ENCODE measurements around the gene STPG4. TPM values are rescaled to one million over a fixed set of nuclear protein-coding genes. Genes with fewer than 3 reads are reported as not detected.
"Not testable (repeated sequence)": the region's sequence is repeated elsewhere in the genome, so short reads cannot be mapped to it uniquely, and the experiment has no call there.

STPG4 gene
- polyA plus RNA-seq, 3 donors from 2014 or later: 0.24 TPM; not detected in 2

DNA sequence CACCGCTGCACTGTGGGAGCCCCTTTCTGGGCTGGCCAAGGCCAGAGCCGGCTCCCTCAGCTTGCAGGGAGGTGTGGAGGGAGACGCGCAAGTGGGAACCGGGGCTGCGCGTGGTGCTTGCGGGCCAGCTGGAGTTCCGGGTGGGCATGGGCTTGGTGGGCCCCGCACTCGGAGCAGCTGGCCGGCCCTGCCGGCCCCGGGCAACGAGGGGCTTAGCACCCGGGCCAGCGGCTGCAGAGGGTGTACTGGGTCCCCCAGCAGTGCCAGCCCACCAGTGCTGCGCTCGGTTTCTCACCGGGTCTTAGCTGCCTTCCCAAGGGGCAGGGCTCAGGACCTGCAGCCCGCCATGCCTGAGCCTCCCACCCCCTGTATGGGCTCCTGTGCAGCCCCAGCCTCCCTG lies 47.9 kb downstream of the STPG4 start:
- H3K9me3 Mint-ChIP-seq; H3K27me3 Mint-ChIP-seq (ENCODE audit: low read depth in 3 of 3); H3K27ac Mint-ChIP-seq; H3K36me3 Mint-ChIP-seq; H3K4me3 Mint-ChIP-seq; DNase-seq; H3K4me1 Mint-ChIP-seq: not testable (repeated sequence)

- not testable (repeated sequence) for H3K4me1 Mint-ChIP-seq; H3K4me3 Mint-ChIP-seq; H3K27ac Mint-ChIP-seq; H3K9me3 Mint-ChIP-seq; DNase-seq; H3K36me3 Mint-ChIP-seq; H3K27me3 Mint-ChIP-seq (ENCODE audit: low read depth in 3 of 3)
Observed at GRCh38 chr2:47106231-47106630, 48.9 kb downstream of the STPG4 start.

GRCh38 chr2:47099712-47100111 lies 55.4 kb downstream of the STPG4 start:
- H3K4me3 Mint-ChIP-seq, H3K4me1 Mint-ChIP-seq: not testable (repeated sequence)

DNA sequence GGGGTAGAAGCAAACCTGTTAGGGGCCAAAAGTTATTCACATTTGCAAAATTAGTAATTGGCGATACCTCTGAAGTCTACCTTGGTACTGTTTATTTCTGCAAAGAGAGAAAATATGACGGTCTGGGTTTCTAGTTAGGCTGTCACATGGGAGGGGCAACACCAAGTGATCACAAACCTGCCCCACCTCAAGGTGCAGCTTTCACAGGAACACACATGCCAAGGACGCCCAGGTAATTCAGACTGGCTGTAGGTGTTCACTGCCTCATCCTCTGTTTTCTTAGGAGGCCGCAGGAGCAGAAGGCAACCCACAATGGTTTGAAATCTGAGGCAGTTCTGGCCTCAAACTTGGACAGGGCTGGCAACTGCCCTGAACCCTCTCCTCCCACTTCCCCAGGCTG lies 56.2 kb downstream of the STPG4 start:
- DNase-seq: no peak
- Mint-ChIP-seq H3K4me3 (no peak overlapping the region), H3K27ac (no peak overlapping the region), H3K36me3 (no peaks in the 10 kb centered on the region), H3K4me1 (no peaks in the 10 kb centered on the region), H3K27me3 (ENCODE audit: low read depth in 3 of 3) (peaks cover 0 to 3% (median 0%) of the 10 kb centered on the region in 3 donors), H3K9me3 (no peaks in the 10 kb centered on the region)

More at GRCh38 chr2:47099712-47100111, 55.4 kb downstream of the STPG4 start:
- H3K27ac Mint-ChIP-seq; H3K27me3 Mint-ChIP-seq (ENCODE audit: low read depth in 3 of 3); H3K36me3 Mint-ChIP-seq; H3K9me3 Mint-ChIP-seq; DNase-seq: not testable (repeated sequence)

DNA sequence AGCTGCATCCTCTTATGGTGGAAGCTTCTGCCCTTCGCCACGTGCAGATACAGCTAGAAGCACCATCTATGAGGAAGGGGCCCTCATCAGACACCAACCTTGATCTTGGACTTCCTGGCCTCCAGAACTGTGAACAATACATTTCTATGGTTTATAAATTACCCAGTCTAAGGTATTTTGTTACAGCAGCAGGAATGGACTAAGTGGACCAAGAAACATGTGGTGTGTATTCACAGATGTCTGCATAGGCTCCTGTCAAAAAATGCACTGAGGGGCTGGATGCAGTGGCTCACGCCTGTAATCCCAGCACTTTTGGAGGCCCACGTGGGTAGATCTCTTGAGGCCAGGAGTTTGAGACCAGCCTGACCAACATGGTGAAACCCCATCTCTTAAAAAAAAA lies 57.5 kb downstream of the STPG4 start:
- no peak for DNase-seq
- H3K27me3 Mint-ChIP-seq (ENCODE audit: low read depth in 3 of 3): peaks cover 0 to 7% (median 0%) of the 10 kb centered on the region in 3 donors
- no peak overlapping the region for H3K4me3 Mint-ChIP-seq
- H3K27ac Mint-ChIP-seq: no peak overlapping the region
- H3K36me3 Mint-ChIP-seq: no peaks in the 10 kb centered on the region
- no peaks in the 10 kb centered on the region for H3K4me1 Mint-ChIP-seq
- no peaks in the 10 kb centered on the region for H3K9me3 Mint-ChIP-seq

GRCh38 chr2:47096451-47096850 lies 58.7 kb downstream of the STPG4 start:
- Mint-ChIP-seq H3K36me3 (no peaks in the 10 kb centered on the region), H3K9me3 (no peaks in the 10 kb centered on the region), H3K27me3 (ENCODE audit: low read depth in 3 of 3) (peaks cover 0 to 7% (median 0%) of the 10 kb centered on the region in 3 donors), H3K4me1 (no peaks in the 10 kb centered on the region), H3K4me3 (no peak overlapping the region), H3K27ac (no peak overlapping the region)
- DNase-seq: no peak

DNA sequence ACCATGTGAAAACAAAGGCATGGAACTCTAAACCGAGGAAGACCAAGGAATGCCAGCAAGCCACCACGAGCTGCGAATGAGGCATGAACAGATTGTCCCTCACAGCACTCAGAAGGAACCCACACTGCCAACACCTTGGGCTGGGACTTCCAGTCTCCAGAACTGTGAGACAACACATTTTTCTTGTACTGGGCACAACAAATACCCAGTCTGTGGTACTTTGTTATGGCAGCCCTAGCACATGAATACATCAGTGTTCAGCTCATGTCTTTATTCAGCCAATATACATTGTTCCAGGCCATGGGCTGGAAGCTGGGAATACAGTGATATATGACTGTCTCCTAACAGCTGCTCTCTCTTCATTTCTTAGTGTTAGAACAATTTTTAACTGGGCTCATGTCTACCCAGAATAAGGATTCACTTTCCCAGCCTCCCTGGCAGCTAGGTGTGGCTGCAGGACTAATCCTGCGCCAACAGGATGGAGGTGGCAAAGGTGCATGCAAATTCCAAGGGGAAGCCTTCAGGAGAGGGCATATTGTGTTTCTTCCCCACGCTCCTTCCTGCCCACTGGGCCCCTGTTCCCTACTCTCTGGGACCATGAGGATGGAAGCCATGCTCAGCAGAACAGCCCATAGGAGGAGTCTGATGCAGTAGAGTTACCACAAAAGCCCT lies 59.6 kb downstream of the STPG4 start:
- Mint-ChIP-seq H3K4me1 (no peaks in the 10 kb centered on the region), H3K4me3 (no peak overlapping the region), H3K27ac (no peak overlapping the region), H3K9me3 (no peaks in the 10 kb centered on the region), H3K36me3 (no peaks in the 10 kb centered on the region), H3K27me3 (ENCODE audit: low read depth in 3 of 3) (peaks cover 0 to 7% (median 1%) of the 10 kb centered on the region in 3 donors)
- DNase-seq: no peak

- Mint-ChIP-seq H3K4me3 (no peak overlapping the region), H3K27me3 (ENCODE audit: low read depth in 3 of 3) (peaks cover 0 to 7% (median 1%) of the 10 kb centered on the region in 3 donors), H3K36me3 (no peaks in the 10 kb centered on the region), H3K9me3 (no peaks in the 10 kb centered on the region), H3K27ac (no peak overlapping the region), H3K4me1 (no peaks in the 10 kb centered on the region)
- DNase-seq: no peak
Observed at GRCh38 chr2:47094511-47095142, 60.5 kb downstream of the STPG4 start.

DNA sequence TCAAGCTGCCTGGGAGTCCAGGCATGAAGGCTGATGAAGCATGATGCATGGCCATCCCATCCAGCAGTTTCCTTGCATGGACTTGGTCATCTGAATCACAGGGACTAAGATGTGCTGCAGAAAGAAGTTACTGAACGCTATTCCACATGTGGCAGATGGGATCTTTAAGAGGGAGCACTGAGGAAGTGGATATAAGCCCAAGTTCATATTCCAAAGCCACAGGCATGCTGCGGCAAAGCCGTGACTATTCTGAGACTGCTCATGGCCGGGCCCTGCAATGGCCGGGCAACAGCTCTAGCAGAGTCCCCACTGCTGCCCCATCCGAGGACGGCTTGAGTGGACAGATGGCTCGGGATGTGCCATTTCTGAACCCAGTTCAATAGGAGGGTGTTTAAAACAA lies 61.5 kb downstream of the STPG4 start:
- no peak overlapping the region for H3K4me3 Mint-ChIP-seq
- H3K36me3 Mint-ChIP-seq: no peaks in the 10 kb centered on the region
- H3K27ac Mint-ChIP-seq: no peak overlapping the region

GRCh38 chr2:47092465-47092864 lies 62.6 kb downstream of the STPG4 start:
- Mint-ChIP-seq H3K36me3 (no peaks in the 10 kb centered on the region), H3K9me3 (no peaks in the 10 kb centered on the region), H3K4me1 (no peaks in the 10 kb centered on the region), H3K4me3 (no peak overlapping the region), H3K27ac (no peak overlapping the region), H3K27me3 (ENCODE audit: low read depth in 3 of 3) (peaks cover 0 to 7% (median 1%) of the 10 kb centered on the region in 3 donors)
- DNase-seq: no peak

More for the DNA sequence above, 61.5 kb downstream of the STPG4 start:
- DNase-seq: no peak
- Mint-ChIP-seq H3K9me3 (no peaks in the 10 kb centered on the region), H3K27me3 (ENCODE audit: low read depth in 3 of 3) (peaks cover 0 to 7% (median 1%) of the 10 kb centered on the region in 3 donors), H3K4me1 (no peaks in the 10 kb centered on the region)

- Mint-ChIP-seq H3K27ac (no peak overlapping the region), H3K27me3 (ENCODE audit: low read depth in 3 of 3) (peaks cover 0 to 7% (median 1%) of the 10 kb centered on the region in 3 donors), H3K9me3 (no peaks in the 10 kb centered on the region), H3K4me3 (no peak overlapping the region), H3K36me3 (no peaks in the 10 kb centered on the region), H3K4me1 (no peaks in the 10 kb centered on the region)
- DNase-seq: no peak
Observed at GRCh38 chr2:47091118-47091517, 64.0 kb downstream of the STPG4 start.

DNA sequence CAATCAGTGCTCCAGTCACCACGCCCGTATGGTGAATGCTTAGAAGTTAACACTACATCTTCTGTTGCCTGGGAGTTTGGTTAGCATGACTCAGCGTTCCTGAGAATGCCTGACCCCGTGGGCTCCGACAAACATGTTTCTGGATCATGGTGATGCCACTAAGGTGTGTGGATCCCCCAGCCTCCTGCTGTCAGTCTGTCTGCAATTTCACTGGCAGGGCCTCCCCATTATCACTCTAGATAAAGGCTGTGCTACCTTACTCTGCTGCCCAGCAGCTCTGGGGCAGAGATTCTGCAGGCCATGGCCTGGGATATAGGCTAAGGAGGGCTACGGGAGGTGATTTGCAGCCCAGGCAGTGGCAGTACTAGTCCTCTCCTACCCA lies 66.0 kb downstream of the STPG4 start:
- H3K27me3 Mint-ChIP-seq (ENCODE audit: low read depth in 3 of 3): peaks cover 0 to 4% (median 4%) of the 10 kb centered on the region in 3 donors
- H3K4me3 Mint-ChIP-seq: no peak overlapping the region
- no peaks in the 10 kb centered on the region for H3K9me3 Mint-ChIP-seq
- H3K27ac Mint-ChIP-seq: no peak overlapping the region
- DNase-seq: no peak
- H3K4me1 Mint-ChIP-seq: no peaks in the 10 kb centered on the region
- H3K36me3 Mint-ChIP-seq: no peaks in the 10 kb centered on the region

DNA sequence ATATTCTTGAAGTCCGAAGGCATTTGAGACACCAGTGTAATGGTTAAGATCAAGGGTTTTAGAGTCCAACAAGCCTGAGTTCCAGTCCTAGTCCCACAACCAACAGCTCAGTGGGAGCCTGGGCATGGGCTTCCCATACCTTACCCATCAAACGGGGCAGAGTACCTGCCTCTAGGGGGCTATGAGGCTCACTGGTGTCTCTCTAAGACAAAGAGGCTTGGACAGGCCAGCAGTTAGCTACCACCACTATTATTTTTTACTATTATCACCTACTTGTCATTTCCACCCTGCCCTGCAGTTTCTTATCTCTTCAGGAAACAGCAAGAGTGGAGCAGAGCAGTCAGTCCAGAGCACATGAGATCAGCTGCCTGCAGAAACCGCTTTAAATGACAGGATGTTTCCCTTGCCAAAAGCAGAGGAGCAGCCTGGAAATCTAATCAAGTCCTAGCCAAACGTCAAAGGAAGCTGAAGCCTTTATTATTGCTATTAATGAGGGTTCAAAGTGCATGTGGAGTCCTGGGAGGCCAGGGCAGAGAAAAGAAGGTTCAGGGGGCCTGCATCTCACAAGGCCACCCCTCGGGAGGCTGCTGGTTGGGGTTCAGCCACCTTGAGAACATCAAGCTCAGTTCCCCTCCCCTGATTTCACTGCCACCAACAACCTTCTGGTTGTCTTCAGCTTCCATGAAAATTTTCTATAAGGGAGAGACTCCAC lies 66.6 kb downstream of the STPG4 start:
- H3K27ac Mint-ChIP-seq: no peak overlapping the region
- DNase-seq: no peak
- H3K27me3 Mint-ChIP-seq (ENCODE audit: low read depth in 3 of 3): peaks cover 0 to 6% (median 4%) of the 10 kb centered on the region in 3 donors
- H3K4me1 Mint-ChIP-seq: no peaks in the 10 kb centered on the region
- H3K9me3 Mint-ChIP-seq: no peaks in the 10 kb centered on the region
- H3K36me3 Mint-ChIP-seq: no peaks in the 10 kb centered on the region
- H3K4me3 Mint-ChIP-seq: no peak overlapping the region

DNA sequence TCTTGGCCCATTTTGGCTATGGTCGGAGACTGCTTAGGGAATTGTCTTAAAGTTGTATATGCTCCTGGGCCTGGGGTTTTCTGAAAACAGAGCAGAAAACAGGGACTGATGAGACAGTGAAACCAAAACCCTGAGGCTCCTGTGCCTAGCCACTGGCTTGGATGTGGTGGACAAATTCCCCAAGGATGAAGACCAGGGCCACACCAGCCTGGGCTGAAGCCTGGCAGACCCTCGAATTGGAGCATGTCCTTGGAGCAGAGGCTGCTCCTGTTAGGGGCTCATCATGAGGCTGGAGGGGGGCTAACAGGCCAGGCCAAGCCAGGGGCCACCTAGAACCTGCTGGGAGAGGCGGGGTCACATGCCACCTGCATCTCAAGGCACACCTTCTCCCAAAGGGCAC lies 68.1 kb downstream of the STPG4 start:
- Mint-ChIP-seq H3K36me3 (no peaks in the 10 kb centered on the region), H3K27me3 (ENCODE audit: low read depth in 3 of 3) (peaks cover 0 to 8% (median 2%) of the 10 kb centered on the region in 3 donors), H3K4me3 (no peak overlapping the region), H3K27ac (no peak overlapping the region), H3K4me1 (no peaks in the 10 kb centered on the region), H3K9me3 (no peaks in the 10 kb centered on the region)
- DNase-seq: no peak

Data from immature natural killer cell (primary cell).